Sigmoid colon (tissue), 4 donors: ENCODE data around the gene PNPT1.

Source experiments
- POLR2AphosphoS5 ChIP-seq, 4 donors: sonication (generic); formaldehyde crosslinking; IDR thresholded peaks; one replicate each; pipeline ENCODE4 v1.6.1; 2017; ENCODE audit warnings: antibody characterized with exemption in 4 of 4
- TF ChIP-seq, protein P1 (sequence below), 4 experiments: fragments of 450-650 bp in 3 of 4; fragments of 200-600 bp in 1 of 4; IDR thresholded peaks; one replicate each; pipeline ENCODE4 v1.5.1; 2016 to 2019; ENCODE audit warnings: antibody characterized with exemption in 4 of 4, mild to moderate bottlenecking in 3 of 4, moderate library complexity in 2 of 4

DNA sequence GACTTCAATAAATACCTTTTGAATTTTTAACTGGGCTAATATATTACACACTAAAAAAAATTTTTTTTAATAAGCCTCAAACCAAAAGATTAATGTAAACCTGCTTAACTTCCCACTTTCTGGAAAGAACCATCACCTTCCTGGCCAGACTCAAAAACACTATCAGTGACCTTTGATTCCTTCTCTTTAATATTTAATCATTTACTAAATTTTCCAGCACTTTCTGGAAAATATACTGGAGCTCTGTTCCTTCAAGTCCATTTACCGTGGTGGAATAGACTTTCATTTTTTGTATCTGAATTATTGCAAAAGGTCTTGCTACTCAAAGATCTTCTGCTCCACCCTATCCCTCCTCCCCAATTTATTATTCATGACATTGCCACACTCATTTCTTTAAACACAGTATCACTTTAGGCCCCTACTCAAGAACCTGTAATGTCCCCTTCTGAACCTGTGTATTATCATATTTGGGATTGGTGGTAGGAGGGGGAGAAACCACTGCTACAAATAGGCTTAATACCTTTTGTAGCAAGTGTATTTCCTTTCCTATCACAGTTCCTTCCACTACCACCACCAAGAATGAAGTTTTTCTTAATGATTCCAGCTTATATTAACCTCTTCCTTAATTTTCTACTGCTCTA lies 83.6 kb downstream of the PNPT1 start:
- TF ChIP-seq, protein P1, sequence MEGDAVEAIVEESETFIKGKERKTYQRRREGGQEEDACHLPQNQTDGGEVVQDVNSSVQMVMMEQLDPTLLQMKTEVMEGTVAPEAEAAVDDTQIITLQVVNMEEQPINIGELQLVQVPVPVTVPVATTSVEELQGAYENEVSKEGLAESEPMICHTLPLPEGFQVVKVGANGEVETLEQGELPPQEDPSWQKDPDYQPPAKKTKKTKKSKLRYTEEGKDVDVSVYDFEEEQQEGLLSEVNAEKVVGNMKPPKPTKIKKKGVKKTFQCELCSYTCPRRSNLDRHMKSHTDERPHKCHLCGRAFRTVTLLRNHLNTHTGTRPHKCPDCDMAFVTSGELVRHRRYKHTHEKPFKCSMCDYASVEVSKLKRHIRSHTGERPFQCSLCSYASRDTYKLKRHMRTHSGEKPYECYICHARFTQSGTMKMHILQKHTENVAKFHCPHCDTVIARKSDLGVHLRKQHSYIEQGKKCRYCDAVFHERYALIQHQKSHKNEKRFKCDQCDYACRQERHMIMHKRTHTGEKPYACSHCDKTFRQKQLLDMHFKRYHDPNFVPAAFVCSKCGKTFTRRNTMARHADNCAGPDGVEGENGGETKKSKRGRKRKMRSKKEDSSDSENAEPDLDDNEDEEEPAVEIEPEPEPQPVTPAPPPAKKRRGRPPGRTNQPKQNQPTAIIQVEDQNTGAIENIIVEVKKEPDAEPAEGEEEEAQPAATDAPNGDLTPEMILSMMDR (IDR thresholded peaks at IDR 0.05) = no peak
- no peak for TF ChIP-seq POLR2AphosphoS5 (IDR thresholded peaks at IDR 0.05)
